Stomach (tissue), 9 donors: Measurements from ENCODE around the gene VPS52. TPM values are rescaled to one million over a fixed set of nuclear protein-coding genes. Genes with fewer than 3 reads are reported as not detected.
A peak's percentile ranks its signal among the peaks of the same experiment; 100 is the strongest.
"Not testable (repeated sequence)": the region's sequence is repeated elsewhere in the genome, so short reads cannot be mapped to it uniquely, and the experiment has no call there.

Experiments
- DNase-seq, 2 donors: peaks; one replicate each; pipeline versions ENCODE4 v3.0.0 to v3.0.0-alpha.2; 2013 to 2019
- H3K27ac ChIP-seq, 5 donors: fragments of 200-600 bp in 4 of 5; sonication (generic) in 4 of 5; one replicate each; pipeline ENCODE4 v1.5.1; 2013 to 2019; ENCODE audit warnings: mild to moderate bottlenecking in 1 of 5, moderate library complexity in 1 of 5
- H3K27me3 ChIP-seq, 3 donors: fragments of 200-600 bp; sonication (generic); one replicate each; pipeline ENCODE4 v1.5.1; 2017 to 2019; ENCODE audit warnings: mixed run types in 1 of 3
- H3K36me3 ChIP-seq, 4 donors: fragments of 200-600 bp; sonication (generic); 1 replicate in 3 of 4; 2 replicates in 1 of 4; pipeline ENCODE4 v1.5.1; 2016 to 2019
- H3K4me1 ChIP-seq, 4 donors: fragments of 200-600 bp; sonication (generic); one replicate each; pipeline ENCODE4 v1.5.1; 2016 to 2019
- H3K4me3 ChIP-seq, 4 donors: fragments of 200-600 bp; sonication (generic) in 3 of 4; one replicate each; pipeline ENCODE4 v1.5.1; 2016 to 2019; ENCODE audit warnings: mild to moderate bottlenecking in 1 of 4
- H3K9me3 ChIP-seq, 4 donors: fragments of 200-600 bp; sonication (generic); one replicate each; pipeline ENCODE4 v1.5.1; 2016 to 2019
- EP300 ChIP-seq: sonication (generic); formaldehyde crosslinking; IDR thresholded peaks from one replicate; pipeline ENCODE4 v1.6.1; 2017; ENCODE audit warnings: antibody characterized with exemption
- POLR2A ChIP-seq, 4 donors: fragments of 450-650 bp; IDR thresholded peaks; one replicate each; pipeline ENCODE4 v1.6.1; 2016; ENCODE audit warnings: antibody characterized with exemption in 4 of 4, control low read depth in 2 of 4, mild to moderate bottlenecking in 1 of 4, moderate library complexity in 1 of 4
- POLR2AphosphoS5 ChIP-seq, 3 donors: sonication (generic); formaldehyde crosslinking; IDR thresholded peaks; one replicate each; pipeline ENCODE4 v1.6.1; 2016; ENCODE audit warnings: antibody characterized with exemption in 3 of 3
- WGBS, 5 donors: extraction: QIAGEN DNeasy Blood & Tissue Kit in 3 of 5; methylation state at CpG; one replicate each; pipeline versions ENCODE4 v1.1.5 to v1.1.7; 2013 to 2018; 5-methylcytosine and 5-hydroxymethylcytosine counted together
- intact Hi-C: fragments of 100-400 bp; cut with DNase I; formaldehyde crosslinking; loops from one replicate; pipeline ENCODE4 v1.15.1; 2023; ENCODE audit warnings: low total_unique reads
- polyA plus RNA-seq, 3 donors: library from polyadenylated mRNA; stranded (reverse); fragments of 200-250 nt; gene quantifications; one replicate each; pipeline ENCODE4 v1.2.3, GENCODE V29; 2013
- total RNA-seq, 5 donors: library from RNA; depleted of rRNA; stranded (reverse); fragments of >200 nt; gene quantifications; one replicate each; pipeline versions ENCODE4 v1.1.0 to v1.2.3, GENCODE V29; 2014 to 2016
- TF ChIP-seq, protein P1 (sequence below), 7 experiments: fragments of 450-650 bp in 4 of 7; fragments of 200-600 bp in 3 of 7; sonication (generic) in 3 of 7; IDR thresholded peaks; one replicate each; pipeline ENCODE4 v1.5.1; 2016 to 2019; ENCODE audit warnings: antibody characterized with exemption in 7 of 7, control low read depth in 2 of 7, mild to moderate bottlenecking in 1 of 7
- donor health status: healthy with polysubstance abuse.
- donor health status: Bipolar disorder and iron deficiency.
- donor health status: healthy.

The VPS52 gene
- total and polyA plus RNA-seq, 8 donors = 22.6 to 89.3 (median 46.5) TPM

DNA sequence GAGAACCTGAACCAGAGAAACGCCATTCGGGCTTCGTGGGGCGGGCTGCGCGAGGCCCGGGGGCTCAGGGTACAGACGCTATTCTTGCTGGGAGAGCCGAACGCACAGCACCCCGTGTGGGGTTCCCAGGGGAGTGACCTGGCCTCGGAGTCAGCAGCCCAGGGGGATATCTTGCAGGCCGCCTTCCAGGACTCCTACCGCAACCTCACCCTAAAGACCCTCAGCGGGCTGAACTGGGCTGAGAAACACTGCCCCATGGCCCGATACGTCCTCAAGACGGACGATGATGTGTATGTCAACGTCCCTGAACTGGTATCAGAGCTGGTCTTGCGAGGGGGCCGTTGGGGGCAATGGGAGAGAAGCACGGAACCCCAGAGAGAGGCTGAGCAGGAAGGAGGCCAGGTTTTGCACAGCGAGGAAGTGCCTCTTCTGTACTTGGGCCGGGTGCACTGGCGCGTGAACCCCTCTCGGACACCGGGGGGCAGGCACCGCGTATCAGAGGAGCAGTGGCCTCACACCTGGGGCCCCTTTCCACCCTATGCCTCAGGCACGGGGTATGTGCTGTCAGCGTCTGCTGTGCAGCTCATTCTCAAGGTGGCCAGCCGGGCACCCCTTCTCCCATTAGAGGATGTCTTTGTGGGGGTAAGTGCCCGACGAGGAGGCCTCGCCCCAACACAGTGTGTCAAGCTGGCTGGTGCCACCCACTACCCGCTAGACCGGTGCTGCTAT, 6.2 kb upstream of the VPS52 start:
- Histone ChIP-seq H3K27ac (peak overlapping the region; percentile 91 to 97 (median 95)), H3K4me3 (peak overlapping the region; percentile 70 to 79 (median 74)), H3K36me3 (peaks cover 45 to 82% (median 79%) of the 10 kb centered on the region in 4 donors), H3K4me1 (peaks cover 52 to 76% (median 67%) of the 10 kb centered on the region in 4 donors), H3K27me3 (no peaks in the 10 kb centered on the region), H3K9me3 (no peaks in the 10 kb centered on the region)
- intact Hi-C loops = no loop called here
- DNase-seq = peak in 1 of 2 donors; percentile 42
- TF ChIP-seq POLR2A (IDR thresholded peaks at IDR 0.05) = no peak
- TF ChIP-seq, protein P1, sequence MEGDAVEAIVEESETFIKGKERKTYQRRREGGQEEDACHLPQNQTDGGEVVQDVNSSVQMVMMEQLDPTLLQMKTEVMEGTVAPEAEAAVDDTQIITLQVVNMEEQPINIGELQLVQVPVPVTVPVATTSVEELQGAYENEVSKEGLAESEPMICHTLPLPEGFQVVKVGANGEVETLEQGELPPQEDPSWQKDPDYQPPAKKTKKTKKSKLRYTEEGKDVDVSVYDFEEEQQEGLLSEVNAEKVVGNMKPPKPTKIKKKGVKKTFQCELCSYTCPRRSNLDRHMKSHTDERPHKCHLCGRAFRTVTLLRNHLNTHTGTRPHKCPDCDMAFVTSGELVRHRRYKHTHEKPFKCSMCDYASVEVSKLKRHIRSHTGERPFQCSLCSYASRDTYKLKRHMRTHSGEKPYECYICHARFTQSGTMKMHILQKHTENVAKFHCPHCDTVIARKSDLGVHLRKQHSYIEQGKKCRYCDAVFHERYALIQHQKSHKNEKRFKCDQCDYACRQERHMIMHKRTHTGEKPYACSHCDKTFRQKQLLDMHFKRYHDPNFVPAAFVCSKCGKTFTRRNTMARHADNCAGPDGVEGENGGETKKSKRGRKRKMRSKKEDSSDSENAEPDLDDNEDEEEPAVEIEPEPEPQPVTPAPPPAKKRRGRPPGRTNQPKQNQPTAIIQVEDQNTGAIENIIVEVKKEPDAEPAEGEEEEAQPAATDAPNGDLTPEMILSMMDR (IDR thresholded peaks at IDR 0.05) = no peak
- TF ChIP-seq POLR2AphosphoS5 (IDR thresholded peaks at IDR 0.05) = no peak
- TF ChIP-seq EP300 = no peak
- 33 to 49% (median 44%) methylated on average over 15 to 39 of the region's 39 CpGs for WGBS, 5 donors

DNA sequence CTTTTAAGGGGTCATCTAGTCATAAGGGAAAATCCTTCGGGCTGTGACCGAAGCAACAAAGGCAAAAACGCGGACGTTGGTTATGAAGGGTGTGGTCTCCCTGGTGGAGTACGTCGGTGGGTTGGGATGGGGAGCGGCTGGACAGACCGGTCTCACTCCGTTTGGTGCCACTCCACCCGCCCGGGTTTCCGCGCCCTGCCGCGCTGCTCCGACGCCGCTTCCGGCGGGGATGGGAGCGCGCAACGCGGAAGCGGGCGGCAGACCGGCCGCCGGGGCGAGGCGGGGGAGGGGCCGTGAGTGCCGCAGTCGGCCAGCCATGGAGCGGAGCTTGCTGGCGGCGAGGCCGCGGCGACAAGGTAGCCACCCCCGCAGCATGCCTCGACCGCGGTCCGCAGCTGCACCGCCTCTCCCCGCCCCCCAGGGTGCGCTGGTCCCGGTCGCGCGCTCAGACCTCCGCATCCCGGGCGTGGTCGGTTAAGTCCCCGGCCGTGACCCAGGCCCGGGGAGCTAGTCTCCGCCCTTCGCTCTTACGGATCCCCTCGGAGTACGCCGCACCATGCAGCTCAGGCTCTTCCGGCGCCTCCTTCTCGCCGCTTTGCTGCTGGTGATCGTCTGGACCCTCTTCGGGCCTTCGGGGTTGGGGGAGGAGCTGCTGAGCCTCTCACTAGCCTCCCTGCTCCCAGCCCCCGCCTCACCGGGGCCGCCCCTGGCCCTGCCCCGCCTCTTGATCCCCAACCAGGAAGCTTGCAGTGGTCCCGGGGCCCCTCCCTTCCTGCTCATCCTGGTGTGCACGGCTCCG, 5.4 kb upstream of the VPS52 start, which contains the start of gene B3GALT4:
Gene B3GALT4, plus strand, starts transcription at position 260 of the 799 bp plus-strand sequence. Its CDS starts 297 bp downstream, at position 557.
- Histone ChIP-seq H3K27me3 (no peaks in the 10 kb centered on the region), H3K4me1 (peaks cover 58 to 81% (median 75%) of the 10 kb centered on the region in 4 donors), H3K27ac (peak within 1 kb of the TSS; percentile 91 to 97 (median 95)), H3K4me3 (peak within 1 kb of the TSS; percentile 70 to 79 (median 74)), H3K36me3 (peaks cover 45 to 74% (median 72%) of the 10 kb centered on the region in 4 donors), H3K9me3 (no peaks in the 10 kb centered on the region)
- 0 to 1% (median 0%) methylated on average over 52 to 80 of the region's 80 CpGs for WGBS, 5 donors
- TF ChIP-seq POLR2AphosphoS5 (IDR thresholded peaks at IDR 0.05) (peak in 2 of 3 donors; percentile 77 to 90), POLR2A (IDR thresholded peaks at IDR 0.05) (no peak), EP300 (no peak)
- TF ChIP-seq, protein P1 (IDR thresholded peaks at IDR 0.05) = peak in 5 of 7 experiments; percentile 21 to 68 (median 34)
- intact Hi-C loops = no loop called here
- peak; percentile 84 to 95 for DNase-seq

DNA sequence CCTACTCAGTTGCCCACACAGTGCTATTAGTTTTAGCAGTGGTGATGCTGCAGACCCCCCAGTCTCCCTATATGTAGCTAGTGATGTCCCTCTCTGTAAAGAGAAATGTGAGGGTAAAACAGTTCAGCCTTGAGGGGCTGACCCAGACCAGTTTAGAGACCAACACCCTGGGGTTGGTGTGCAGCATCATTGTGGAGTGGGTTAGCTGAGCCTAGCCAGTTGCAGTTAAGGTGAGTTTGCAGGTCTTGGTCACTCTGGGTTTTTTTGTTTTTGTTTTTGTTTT, 4.8 kb upstream of the VPS52 start:
- Histone ChIP-seq H3K4me1 (peaks cover 58 to 81% (median 76%) of the 10 kb centered on the region in 4 donors), H3K4me3 (peak overlapping the region; percentile 70 to 79 (median 74)), H3K36me3 (peaks cover 45 to 69% (median 67%) of the 10 kb centered on the region in 4 donors), H3K9me3 (no peaks in the 10 kb centered on the region), H3K27me3 (no peaks in the 10 kb centered on the region), H3K27ac (peak overlapping the region; percentile 91 to 97 (median 95))
- DNase-seq = no peak
- TF ChIP-seq, protein P1 (IDR thresholded peaks at IDR 0.05) = no peak
- TF ChIP-seq POLR2AphosphoS5 (IDR thresholded peaks at IDR 0.05) (no peak), POLR2A (IDR thresholded peaks at IDR 0.05) (no peak), EP300 (no peak)
- intact Hi-C loops = no loop called here

DNA sequence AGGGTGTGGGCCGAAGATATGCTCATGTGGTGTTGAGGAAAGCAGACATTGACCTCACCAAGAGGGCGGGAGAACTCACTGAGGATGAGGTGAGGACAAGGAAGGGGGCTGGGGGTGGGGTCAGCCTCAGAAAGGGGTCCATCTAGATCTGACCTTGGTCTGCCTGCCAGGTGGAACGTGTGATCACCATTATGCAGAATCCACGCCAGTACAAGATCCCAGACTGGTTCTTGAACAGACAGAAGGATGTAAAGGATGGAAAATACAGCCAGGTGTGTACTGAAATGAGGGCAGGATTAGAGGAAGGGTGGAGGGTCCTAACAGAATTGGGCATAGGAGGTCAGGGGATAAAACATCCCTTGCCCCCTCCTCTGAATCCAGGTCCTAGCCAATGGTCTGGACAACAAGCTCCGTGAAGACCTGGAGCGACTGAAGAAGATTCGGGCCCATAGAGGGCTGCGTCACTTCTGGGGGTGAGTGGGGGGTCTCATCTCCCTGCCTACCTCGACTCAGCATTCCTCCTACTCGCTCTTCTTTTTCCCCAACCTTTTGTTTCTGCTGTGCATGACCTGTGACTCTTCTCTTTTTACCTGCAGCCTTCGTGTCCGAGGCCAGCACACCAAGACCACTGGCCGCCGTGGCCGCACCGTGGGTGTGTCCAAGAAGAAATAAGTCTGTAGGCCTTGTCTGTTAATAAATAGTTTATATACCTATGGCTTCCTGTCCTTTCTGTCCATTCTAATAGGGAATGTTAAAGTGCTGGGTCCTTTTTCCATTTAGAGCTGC, 4.3 kb upstream of the VPS52 start:
- H3K4me1 ChIP-seq = peaks cover 58 to 84% (median 78%) of the 10 kb centered on the region in 4 donors
- WGBS, 5 donors = 52 to 74% (median 60%) methylated on average over 16 of the region's 16 CpGs

More for the DNA sequence above, 4.3 kb upstream of the VPS52 start:
- peaks cover 43 to 64% (median 62%) of the 10 kb centered on the region in 4 donors for H3K36me3 ChIP-seq
- peak overlapping the region; percentile 91 to 97 (median 95) for H3K27ac ChIP-seq
- intact Hi-C loops, H3K27me3 ChIP-seq, H3K9me3 ChIP-seq: not testable (repeated sequence)
- peak overlapping the region in 3 of 4 donors; percentile 70 to 77 (median 72) for H3K4me3 ChIP-seq
- peak in 1 of 2 donors; percentile 9 for DNase-seq
